Suppressor macrophage treated with lipopolysaccharide for 1 hour (primary cell): ENCODE results near the gene HNRNPM.
"Not testable (repeated sequence)": the region's sequence is repeated elsewhere in the genome, so short reads cannot be mapped to it uniquely, and the experiment has no call there.

Source experiments
- DNase-seq, 3 donors: peaks; one replicate each; pipeline ENCODE4 v3.0.0-alpha.2; 2020 to 2022

Gene HNRNPM

GRCh38 chr19:8425331-8425730 lies 19.4 kb upstream of the HNRNPM start:
- not testable (repeated sequence) for DNase-seq

GRCh38 chr19:8426283-8426682 lies 18.5 kb upstream of the HNRNPM start:
- DNase-seq = no peak

GRCh38 chr19:8429044-8429443 lies 15.7 kb upstream of the HNRNPM start:
- DNase-seq = no peak

GRCh38 chr19:8429826-8430225 lies 14.9 kb upstream of the HNRNPM start:
- DNase-seq = no peak

- no peak for DNase-seq
Observed at GRCh38 chr19:8430650-8431049, 14.1 kb upstream of the HNRNPM start.

GRCh38 chr19:8438236-8438635 lies 6.5 kb upstream of the HNRNPM start:
- DNase-seq = no peak

- DNase-seq = no peak
Observed at GRCh38 chr19:8441725-8442544, 2.8 kb upstream of the HNRNPM start.

- DNase-seq = peak in 1 of 3 donors; percentile 5
Observed at GRCh38 chr19:8444140-8444676, 567 bp upstream of the HNRNPM start.

GRCh38 chr19:8445488-8446001 lies 770 bp downstream of the HNRNPM start:
- peak; percentile 68 to 83 (median 71) for DNase-seq

GRCh38 chr19:8446061-8446709 lies 1.4 kb downstream of the HNRNPM start:
- peak; percentile 23 to 77 (median 56) for DNase-seq

- DNase-seq = no peak
Observed at GRCh38 chr19:8449830-8450229, 5.1 kb downstream of the HNRNPM start.

GRCh38 chr19:8451377-8451776 lies 6.6 kb downstream of the HNRNPM start:
- no peak for DNase-seq

GRCh38 chr19:8451885-8452284 lies 7.1 kb downstream of the HNRNPM start:
- DNase-seq = no peak

- no peak for DNase-seq
Observed at GRCh38 chr19:8452446-8453123, 7.8 kb downstream of the HNRNPM start.

GRCh38 chr19:8453616-8454015 lies 8.8 kb downstream of the HNRNPM start:
- no peak for DNase-seq

GRCh38 chr19:8454218-8454617 lies 9.4 kb downstream of the HNRNPM start:
- no peak for DNase-seq

- DNase-seq = no peak
Observed at GRCh38 chr19:8455018-8455417, 10.2 kb downstream of the HNRNPM start.

GRCh38 chr19:8456064-8456463 lies 11.3 kb downstream of the HNRNPM start:
- DNase-seq = no peak

- DNase-seq = no peak
Observed at GRCh38 chr19:8457209-8457608, 12.4 kb downstream of the HNRNPM start.

- no peak for DNase-seq
Observed at GRCh38 chr19:8457827-8458226, 13.1 kb downstream of the HNRNPM start.

GRCh38 chr19:8458380-8458779 lies 13.6 kb downstream of the HNRNPM start:
- no peak for DNase-seq

GRCh38 chr19:8459095-8459494 lies 14.3 kb downstream of the HNRNPM start:
- no peak for DNase-seq

GRCh38 chr19:8459520-8460270 lies 14.9 kb downstream of the HNRNPM start:
- DNase-seq = no peak
